GM19240 (cell line): ENCODE results near the gene GPC6.

Experiments used
- DNase-seq: peaks from one replicate; pipeline ENCODE4 v3.0.0; 2011; ENCODE audit warnings: low spot score; ENCODE audit not compliant: insufficient read length

The GPC6 gene

DNA sequence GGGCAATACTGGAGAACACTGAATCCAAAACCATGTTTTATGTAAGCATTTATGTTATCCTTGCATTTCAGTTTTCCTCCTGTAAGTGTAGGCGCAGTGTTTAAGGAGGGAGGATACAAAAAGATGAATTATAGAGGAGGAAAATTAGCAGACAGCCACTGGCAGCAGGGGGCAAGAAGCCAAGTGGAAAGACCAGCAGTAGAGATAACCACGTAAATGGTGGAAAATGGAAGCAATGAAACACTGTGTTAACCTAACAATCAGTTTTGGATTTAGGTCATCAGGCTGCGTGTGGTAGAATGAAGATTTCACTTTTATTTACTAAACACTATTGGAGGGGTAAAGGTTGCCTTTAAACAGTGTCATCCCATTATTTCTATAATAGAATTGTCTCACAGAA lies 447.3 kb downstream of the GPC6 start:
- no peak for DNase-seq

DNA sequence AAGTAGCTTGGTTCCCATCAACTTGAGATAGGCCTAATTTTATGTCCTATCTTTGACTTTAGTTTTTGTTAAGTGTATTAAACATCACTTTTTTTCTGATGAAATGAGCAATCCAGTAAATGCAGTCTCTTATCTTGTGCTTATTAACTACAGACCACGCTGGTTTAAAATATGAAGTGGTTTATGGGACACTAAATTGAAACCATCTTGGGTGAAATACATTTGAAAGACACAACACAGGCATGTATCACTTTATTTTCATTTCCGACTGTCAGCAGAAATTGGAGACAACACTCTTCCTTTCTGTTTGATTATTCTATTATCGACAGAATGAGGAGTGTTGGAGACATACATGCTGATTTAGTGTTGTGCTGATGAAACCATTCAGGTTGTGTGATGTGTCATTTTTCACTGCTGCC lies 447.7 kb downstream of the GPC6 start:
- no peak for DNase-seq

DNA sequence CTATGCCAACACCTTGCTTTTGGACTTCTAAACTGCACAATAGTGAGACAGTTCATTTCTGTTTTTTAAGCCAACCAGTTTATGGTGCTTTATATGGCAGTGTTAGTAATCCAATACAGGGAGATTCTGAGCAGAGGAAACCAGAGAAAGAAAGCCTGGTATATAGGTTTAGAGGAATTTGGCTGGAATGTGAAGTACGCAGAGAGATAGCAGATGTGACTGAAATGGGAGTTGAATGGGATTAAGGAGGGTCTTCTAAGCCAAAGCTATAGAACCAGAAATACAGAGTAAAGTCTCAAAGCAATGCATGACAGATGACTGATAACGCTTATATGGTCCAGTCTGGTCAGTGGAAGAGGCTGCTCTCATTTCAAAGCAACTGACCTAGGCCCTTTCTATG lies 453.7 kb downstream of the GPC6 start:
- DNase-seq, result no peak

DNA sequence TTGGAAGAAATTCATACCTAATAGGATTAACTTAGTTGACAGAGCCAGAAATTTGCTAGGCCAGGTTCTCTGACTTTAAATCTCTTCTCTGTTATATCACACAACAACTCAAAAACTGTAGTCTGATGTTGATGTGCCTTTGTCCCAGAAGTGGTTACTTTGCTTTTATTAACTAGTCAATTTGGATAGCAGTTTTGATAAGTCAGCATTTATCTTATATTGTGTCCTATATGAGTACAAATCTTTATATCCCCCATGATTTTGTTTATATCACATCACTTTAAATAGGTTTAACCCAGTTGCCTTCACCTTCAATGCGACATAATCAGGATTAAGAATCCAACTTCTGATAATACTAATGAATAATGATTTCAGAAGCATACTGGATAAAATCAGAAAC lies 459.3 kb downstream of the GPC6 start:
- DNase-seq, result no peak

DNA sequence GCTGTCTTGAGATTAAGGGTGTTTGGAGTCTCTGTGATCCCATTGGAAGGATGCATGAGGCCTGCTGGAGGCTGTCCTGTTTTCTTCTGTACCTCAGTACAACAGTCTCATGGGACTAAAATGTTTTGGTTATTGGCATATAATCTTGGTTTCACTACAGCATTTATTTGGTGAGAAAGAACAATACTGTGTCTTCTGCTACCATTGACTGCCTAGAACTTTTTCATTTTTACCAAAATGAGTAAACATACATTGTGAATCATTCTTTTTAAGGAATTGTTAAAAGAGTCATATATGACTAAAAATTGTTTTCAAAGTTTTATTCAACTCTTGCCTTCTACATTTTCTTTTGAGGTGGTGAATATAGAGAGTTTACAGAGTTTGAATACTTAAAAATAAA lies 459.8 kb downstream of the GPC6 start:
- DNase-seq, result no peak

DNA sequence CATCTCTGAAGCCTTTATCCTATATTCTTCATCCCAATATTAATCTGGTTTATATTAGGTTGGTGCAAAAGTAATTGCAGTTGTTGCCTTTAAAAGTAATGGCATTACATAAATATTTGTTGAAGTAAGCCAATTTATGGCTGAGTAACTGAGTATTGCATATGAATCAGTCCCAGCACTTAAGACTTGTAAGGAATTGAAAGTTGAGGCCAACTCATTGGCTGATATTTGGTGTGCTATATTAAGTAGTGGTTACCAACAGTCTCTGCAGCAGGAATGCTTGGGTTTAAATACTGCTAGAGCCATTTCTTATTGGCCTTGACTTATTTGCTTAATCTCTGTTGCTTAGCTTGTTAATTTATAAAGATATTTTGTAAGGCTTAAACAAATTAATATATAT lies 460.7 kb downstream of the GPC6 start:
- DNase-seq, result no peak

DNA sequence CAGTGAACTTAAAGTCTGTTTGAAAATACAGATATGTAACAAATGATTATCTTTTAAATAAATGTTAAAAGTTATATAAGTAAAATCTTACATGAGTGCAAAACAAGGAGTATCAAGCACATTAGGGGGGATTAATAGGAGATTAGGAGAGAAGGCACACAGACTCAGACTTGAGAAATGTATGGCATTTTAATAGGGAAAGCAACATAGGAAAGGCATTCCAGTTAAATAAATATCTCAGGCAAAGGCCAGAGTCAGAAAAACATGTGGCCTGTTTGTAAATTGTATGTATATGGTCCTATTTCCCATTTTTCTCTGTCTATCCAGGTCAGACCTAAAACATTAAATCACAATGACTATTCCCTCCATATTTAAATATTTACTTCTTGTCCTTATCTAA lies 462.7 kb downstream of the GPC6 start:
- no peak for DNase-seq

DNA sequence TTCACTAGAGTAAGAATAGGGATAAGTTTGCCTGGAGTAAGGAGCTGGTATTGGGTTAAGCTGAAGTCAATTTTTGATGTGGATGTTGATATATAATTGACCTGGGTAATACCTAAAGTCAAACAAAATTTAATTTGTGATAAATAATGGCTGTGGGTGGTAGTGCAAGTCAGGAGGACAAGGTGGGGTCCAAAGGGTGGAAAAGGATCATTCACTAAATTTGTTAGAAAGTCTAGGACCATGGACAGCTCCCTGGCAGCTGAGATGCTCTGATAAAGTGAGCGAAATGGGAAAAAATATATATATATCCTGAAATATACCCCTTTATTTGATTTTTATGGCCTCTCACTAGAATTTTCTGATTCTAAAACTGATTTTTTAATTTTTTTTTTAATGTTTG lies 463.5 kb downstream of the GPC6 start:
- DNase-seq, result no peak

DNA sequence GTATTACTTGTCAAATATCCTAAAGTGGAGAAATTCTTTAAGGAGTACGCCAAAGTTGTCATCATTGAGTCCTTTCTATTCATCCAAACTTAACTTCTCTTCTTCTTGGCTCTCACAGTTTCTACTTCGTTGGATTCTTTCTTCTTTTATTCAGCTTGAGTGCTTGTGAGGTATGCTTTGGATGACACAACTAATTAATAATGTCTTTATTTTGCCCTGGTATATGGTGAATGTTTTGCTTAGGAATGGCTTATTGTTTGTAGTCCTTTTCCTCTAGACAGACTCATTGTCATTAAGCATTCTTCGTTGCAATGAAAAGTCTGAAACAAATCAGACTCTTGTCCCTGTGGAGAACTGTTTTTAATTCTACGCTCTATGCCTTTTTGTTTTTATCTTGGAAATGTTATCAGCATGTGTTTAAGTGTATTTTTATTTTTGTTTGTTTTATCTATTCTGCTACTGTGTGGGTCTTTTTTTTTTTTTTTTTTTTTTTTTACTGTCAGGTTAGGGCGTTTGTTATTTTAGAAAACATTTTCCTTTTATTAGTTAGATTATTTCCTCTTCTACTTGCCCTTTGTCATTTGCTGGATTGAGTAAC lies 471.5 kb downstream of the GPC6 start:
- DNase-seq, result no peak

DNA sequence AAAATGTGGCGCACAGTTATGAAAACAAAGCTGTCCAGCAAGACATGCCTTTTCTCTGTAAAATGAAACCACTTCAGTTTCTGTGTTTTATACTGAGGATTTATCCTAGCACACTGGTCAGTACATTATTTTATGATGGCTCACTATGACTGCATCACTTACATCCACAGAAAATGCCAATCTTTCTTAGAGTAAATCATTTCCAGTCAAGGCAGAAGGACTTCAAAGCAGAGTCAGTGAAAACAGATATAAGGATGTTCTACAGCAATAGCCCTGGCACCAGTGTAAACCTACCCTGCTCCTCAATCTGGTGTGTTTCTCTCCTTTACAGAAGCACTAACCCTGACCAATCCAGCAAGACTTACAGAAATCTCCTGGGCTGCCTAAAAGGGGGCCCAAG lies 473.5 kb downstream of the GPC6 start:
- no peak for DNase-seq

DNA sequence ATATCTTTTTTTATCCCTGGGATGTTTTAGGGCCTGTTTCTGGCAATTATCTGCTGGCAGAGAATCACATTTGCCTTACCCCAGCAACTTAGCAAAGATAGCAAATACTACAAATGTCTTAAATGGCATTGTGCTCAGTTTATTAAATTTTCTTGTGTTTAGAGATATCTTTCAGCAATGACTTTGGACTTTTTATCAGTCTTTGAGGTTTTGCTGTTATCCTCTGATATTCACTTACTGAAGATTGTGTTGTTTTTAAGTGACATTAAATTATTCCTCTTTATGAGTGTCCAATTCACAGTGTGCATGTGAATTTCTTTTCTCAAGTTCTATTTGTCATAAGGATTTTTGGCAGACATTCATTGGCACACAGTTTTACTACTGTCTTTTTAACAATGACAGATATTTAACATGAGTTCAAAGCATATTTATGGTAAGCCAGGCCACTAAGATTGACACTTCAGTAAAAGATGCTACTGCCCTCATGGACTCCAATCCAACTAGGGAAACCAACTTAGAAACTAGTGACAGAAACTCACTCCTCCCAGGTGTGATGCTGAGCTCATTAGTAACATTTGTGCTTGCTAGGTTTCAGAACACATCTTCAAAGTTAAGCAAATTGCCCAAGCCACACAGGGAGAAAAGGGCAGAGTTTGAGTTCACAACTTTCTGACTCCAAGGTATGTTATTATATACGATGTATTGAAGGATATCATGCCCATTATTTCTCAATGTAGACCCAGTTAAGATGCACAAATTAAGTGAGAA lies 481.9 kb downstream of the GPC6 start:
- no peak for DNase-seq

DNA sequence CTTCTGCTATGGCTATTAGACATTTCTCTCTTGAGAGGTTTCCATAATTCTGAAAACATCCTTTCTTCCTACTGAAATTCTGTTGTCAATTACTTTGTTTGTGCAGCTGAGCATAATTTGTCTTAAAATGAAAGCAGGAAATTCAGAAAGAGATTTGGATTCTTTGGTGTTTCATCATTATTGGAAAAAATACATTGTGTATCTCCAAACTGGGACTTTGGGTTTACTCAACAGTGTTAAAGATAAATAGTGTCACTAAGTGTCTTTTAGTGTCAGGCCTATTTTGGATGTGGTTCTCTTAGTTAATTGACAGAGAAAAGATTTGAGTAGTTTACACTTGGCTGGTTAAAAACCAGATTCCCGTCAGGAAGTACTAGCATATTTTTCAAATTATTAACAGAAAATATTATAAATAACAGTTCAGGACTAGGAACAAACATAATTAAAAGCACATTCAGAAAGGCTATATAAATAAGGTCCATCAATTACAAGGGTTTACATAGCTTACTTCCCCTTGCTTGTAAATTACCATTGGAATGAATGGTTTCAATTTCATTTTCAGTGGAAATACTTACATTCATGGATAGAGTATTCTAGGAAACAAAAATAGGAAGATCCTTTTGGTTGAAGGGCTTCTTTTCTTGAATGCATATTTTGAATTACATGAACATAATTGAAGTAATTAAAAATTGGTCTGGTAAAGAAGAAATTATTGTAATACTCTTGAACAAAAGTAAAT lies 483.1 kb downstream of the GPC6 start:
- no peak for DNase-seq

DNA sequence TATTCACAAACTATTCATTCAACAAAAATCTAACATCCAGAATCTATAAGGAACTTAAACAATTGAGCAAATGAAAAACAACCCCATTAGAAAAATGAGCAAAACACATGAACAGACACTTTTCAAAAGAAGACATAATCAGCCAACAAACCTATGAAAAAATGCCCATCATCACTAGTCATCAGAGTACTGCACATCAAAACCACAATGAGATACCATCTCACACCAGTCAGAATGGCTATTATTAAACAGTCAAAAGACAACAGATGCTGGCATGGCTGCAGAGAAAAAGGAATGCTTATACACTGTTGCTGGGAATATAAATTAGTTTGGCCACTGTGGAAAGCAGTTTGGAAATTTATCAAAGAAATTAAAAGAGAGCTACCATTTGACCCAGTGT lies 487.6 kb downstream of the GPC6 start:
- no peak for DNase-seq

DNA sequence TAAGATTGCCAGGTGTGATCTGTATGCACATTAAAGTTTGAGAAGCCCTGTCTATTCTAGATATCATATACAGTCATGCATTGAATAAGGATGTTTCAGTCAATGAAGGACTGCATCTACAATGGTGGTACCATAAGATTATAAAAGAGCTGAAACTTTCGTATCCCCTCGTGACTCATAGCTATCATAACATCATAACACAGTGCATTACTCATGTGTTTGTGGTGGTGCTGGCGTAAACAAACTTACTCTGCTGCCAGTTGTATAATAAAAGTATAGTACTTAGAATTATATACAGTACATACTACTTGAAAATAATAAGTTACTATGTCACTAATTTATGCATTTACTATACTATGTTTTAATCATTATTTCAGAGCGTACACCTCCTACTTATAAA lies 489.3 kb downstream of the GPC6 start:
- no peak for DNase-seq

DNA sequence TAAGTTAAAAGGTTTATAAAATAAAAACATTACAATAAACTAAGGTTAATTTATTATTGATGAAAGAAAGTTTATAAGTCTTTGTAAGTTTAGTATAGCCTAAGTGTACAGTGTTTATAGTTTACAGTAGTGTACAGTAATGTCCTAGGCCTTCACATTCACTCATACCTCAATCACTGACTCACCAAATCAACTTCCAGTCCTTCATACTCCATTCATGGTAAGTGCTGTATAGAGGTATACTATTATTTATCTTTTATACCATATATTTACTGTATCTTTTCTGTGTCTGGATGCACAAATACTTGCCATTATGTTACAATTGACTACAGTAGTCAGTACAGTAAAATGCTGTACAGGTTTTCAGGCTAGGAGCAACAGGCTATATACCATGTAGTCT lies 490.0 kb downstream of the GPC6 start:
- no peak for DNase-seq

DNA sequence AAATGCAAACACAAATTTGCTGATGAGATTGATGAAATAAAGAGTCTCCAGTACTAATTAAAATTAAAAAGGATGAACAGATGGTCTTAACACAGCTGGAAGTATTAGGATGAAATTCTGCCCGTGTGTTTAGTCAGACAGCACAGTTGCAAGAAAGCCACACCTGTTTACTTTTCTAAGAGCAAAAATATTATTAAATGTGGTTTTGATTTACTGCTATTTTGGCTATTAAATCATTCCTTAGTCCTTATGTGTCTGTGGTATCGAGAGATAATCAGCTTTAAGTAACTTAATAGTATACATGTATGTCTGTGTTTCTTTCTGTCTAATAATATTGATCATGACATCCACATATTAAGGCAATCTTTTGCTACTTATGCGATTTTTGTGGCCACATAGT lies 494.9 kb downstream of the GPC6 start:
- no peak for DNase-seq

DNA sequence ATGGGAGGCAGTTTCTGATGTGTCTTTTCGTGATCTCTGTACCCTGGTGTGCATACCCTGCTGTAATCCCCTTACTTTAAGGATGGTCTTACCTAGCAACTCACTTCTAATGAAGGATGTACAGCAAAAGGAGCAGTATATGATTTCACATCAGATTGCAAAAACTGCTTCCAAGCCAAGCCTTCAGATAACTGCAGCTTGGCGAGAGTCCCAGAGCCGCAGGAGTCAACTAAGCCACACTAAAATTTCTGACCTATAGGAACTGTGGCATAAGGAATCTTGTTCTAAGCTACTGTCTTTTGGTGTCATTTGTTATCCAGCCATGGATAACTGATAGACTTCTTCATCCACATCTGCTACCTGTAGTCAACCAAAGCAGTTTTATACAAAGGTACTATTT lies 496.7 kb downstream of the GPC6 start:
- no peak for DNase-seq

DNA sequence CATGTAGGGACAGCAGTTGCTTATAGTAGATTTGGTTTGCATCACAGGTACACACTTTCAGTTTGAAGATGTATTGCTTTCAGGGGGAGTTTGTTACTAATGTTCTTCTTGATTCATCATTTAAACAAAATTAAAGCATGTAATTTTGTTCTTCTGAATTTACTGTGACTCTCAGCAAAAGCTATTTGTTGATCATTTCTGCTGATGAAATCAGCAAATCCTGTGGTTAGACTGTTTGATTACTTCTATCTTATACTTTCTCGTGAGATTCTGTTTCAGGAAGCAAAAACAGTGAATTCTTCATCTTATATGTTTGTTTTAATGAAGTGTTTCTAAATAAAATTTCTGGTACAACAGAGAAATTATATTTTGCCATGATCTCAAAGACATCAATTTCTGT lies 497.6 kb downstream of the GPC6 start:
- no peak for DNase-seq

DNA sequence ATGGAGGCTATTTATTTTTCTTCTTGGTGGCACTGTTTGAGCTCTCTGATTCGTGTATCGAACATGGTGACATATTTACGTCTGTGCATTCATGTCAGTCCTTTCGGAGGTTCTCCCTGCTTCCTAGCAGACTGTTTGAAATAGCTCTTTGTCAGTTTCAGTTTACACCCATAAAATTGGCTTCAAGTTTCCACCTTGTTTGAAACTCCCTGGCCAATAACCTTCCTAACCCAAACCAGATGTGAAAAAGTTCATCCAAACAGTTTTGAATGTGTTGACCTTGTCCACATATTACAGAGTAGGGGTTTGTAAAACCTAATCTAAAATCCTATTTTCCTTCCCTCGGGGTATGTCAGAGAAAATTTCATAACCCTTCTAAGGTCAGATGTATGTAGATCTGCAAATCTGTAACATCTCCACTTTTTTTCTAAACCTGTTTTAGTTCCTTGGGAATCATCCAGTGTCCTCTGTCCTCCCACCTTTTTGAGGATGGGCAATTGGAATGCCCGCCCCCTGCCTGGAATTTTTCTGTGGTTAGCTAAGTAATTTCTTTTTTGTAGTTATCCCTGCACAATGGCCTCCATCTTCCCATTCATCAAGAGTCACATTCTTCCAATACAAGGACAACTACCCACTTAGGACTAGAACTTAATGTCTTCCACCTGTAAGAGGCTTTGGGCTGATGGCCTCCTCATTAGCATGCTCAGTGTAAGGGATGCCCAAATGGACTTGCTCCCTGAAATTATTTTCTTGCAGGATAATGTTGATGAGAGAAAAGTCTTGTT lies 499.8 kb downstream of the GPC6 start:
- no peak for DNase-seq

DNA sequence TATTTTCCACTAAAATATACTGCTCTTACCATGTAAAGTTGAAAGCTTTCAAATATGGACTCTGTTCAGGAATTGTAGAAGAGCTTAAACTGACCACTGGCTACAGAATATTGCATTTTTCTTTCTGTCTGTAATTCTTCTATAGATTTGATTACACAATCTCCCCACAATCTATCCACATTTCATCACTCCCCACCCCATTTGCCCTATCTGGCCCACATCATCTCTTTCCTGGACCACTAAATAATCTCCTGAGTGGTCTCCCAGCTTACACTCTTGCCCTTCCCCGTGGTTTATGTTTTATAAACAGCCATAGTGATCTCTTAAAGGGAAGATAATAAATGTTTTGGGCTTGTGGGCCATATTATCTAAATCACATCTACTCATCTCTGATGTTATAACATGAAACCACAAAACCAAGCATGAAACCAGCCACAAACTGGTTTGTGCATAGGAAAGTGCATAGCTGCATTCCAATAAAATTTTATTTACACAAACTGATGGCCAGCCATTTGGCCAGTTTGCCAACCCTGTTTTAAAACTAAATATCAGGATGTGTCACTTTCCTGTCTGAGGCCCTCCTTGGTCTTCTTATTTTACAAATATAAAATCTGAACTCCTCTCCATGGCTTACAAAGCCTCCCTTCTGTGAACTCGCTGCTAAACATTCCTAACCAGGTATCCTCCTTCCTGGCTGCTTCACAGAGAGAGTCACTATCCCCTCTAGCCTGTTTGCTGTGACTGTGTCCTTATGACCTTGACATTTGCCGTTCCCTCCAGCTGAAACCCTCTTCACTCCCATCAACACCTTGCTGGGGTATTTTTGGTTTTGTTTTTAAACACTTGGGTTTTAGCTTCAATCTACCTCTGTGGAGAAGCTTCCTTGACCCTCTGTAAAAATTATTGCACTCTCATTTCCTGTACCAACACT lies 500.9 kb downstream of the GPC6 start:
- no peak for DNase-seq

DNA sequence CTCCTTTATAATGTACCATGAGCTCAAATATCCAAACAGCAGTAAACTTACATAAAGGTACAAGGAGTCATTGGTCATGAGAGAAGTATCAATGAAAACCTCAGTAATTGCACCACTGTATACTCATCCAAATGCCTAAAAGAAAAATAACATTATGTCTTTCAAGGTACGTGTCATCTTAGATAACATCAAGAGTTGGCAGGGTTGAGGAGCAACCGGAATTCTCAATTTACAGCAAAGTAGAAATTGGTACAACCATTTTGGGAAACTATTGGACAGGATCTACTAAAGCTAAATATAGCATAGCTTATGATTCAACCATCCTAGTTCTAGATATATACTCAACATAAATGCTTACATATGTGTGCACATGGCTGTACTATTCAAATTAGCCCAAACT lies 502.8 kb downstream of the GPC6 start:
- no peak for DNase-seq
